Measurements from ENCODE around the gene FAM53B. TPM values are rescaled to one million over a fixed set of nuclear protein-coding genes. Genes with fewer than 3 reads are reported as not detected.
"Not testable (repeated sequence)": the region's sequence is repeated elsewhere in the genome, so short reads cannot be mapped to it uniquely, and the experiment has no call there.

FAM53B gene
- total and polyA plus RNA-seq, 12 donors = 11.6 to 42.9 (median 29.1) TPM

DNA sequence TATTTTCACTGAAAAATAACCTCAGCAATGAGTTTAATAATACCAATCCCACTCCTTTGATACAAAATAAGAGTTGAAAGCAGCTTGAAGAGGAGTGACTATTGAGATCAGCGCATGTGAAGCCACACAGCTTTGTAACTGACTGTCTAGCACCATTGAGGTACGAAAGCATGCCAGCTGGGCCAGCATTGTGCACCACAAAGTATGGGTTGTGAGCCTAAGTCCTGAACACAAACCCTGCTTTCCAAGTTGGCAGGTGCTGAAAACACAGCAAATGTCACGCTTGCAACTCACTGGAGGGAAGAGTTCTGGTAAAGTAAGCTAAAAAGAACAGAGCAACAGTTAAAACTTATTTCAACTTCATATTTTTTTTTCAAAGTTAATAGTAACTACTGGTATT lies 4.0 kb upstream of the FAM53B start:
- H3K27me3 ChIP-seq = no peaks in the 10 kb centered on the region
- peaks cover 0 to 38% (median 0%) of the 10 kb centered on the region in 9 donors for H3K36me3 ChIP-seq
- no peaks in the 10 kb centered on the region for H3K9me3 ChIP-seq
- TF ChIP-seq, protein P1, sequence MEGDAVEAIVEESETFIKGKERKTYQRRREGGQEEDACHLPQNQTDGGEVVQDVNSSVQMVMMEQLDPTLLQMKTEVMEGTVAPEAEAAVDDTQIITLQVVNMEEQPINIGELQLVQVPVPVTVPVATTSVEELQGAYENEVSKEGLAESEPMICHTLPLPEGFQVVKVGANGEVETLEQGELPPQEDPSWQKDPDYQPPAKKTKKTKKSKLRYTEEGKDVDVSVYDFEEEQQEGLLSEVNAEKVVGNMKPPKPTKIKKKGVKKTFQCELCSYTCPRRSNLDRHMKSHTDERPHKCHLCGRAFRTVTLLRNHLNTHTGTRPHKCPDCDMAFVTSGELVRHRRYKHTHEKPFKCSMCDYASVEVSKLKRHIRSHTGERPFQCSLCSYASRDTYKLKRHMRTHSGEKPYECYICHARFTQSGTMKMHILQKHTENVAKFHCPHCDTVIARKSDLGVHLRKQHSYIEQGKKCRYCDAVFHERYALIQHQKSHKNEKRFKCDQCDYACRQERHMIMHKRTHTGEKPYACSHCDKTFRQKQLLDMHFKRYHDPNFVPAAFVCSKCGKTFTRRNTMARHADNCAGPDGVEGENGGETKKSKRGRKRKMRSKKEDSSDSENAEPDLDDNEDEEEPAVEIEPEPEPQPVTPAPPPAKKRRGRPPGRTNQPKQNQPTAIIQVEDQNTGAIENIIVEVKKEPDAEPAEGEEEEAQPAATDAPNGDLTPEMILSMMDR (IDR thresholded peaks at IDR 0.05) = no peak
- no peak overlapping the region for H3K27ac ChIP-seq
- WGBS, 2 donors = 90 to 95% methylated on average over 3 of the region's 3 CpGs
- intact Hi-C loops (cut with DNase I) = loop anchor here in 6 of 10 donors (2.0 to 10.0 kb wide), 4 partner anchors 206 to 333 kb away; partner anchors contain the start of gene OAT (in 2 of the 6)
- no peak overlapping the region for H3K4me3 ChIP-seq
- ATAC-seq (no peak), DNase-seq (no peak)
- H3K4me1 ChIP-seq = peaks cover 0 to 14% (median 13%) of the 10 kb centered on the region in 9 donors

DNA sequence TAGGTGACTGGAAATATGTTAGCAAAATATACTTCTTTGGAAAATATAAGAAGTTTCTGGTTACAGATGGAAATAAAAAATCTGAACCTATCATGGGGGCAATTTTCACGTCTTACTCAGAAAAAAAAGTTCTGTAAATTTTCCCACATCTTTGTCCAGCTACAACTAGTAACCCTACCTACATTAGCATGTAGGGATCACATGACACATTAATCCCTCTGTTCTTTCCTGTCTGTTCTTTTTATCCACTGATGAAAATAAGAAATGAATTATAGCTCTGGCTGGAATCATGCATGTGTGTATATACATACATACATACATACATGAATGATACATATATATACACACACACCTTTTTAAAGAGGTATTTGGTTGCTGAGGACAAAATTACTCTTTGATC lies 3.6 kb upstream of the FAM53B start:
- intact Hi-C loops (cut with DNase I) = loop anchor here in 7 of 10 donors (2.0 to 10.0 kb wide), 5 partner anchors 205 to 333 kb away; partner anchors contain the start of gene OAT (in 2 of the 7)
- TF ChIP-seq, protein P1 (IDR thresholded peaks at IDR 0.05) = no peak
- 92 to 100% methylated on average over 1 of the region's 1 CpG for WGBS, 2 donors

DNA sequence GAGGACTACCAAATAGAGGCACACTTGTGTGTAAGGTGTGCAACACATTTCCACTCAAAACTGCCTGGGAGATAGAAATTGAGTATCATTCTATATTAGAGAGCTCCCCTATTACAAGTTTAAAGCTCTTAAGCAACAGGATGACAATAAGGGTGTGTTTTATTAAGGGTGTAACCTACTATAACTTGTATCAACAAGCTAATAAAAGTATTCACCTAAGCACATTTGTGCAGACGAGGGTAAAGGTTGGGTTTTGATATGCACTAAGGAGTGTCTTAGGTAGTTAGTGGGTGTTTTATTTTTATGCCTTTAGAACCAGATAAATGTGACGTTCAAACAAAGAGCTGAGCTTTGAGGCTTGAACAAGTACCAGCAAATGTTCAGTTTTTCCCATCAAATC lies 2.8 kb upstream of the FAM53B start:
- ATAC-seq = no peak
- WGBS, 2 donors = 83 to 87% methylated on average over 2 of the region's 2 CpGs
- no peak for DNase-seq
- TF ChIP-seq, protein P1 (IDR thresholded peaks at IDR 0.05) = no peak
- intact Hi-C loops (cut with DNase I) = loop anchor here in 6 of 10 donors (2.0 to 10.0 kb wide), 4 partner anchors 205 to 332 kb away; partner anchors contain the start of gene OAT (in 2 of the 6)
- Histone ChIP-seq H3K9me3 (no peaks in the 10 kb centered on the region), H3K27me3 (no peaks in the 10 kb centered on the region), H3K4me3 (no peak overlapping the region), H3K4me1 (peaks cover 4 to 23% (median 22%) of the 10 kb centered on the region in 9 donors), H3K36me3 (peaks cover 0 to 36% (median 0%) of the 10 kb centered on the region in 9 donors), H3K27ac (no peak overlapping the region)

More for the DNA sequence above, 3.6 kb upstream of the FAM53B start:
- no peak for DNase-seq
- Histone ChIP-seq H3K4me3 (no peak overlapping the region), H3K36me3 (peaks cover 0 to 36% (median 0%) of the 10 kb centered on the region in 9 donors), H3K27me3 (no peaks in the 10 kb centered on the region), H3K4me1 (peaks cover 0 to 16% (median 15%) of the 10 kb centered on the region in 9 donors), H3K27ac (no peak overlapping the region), H3K9me3 (no peaks in the 10 kb centered on the region)
- ATAC-seq = no peak

DNA sequence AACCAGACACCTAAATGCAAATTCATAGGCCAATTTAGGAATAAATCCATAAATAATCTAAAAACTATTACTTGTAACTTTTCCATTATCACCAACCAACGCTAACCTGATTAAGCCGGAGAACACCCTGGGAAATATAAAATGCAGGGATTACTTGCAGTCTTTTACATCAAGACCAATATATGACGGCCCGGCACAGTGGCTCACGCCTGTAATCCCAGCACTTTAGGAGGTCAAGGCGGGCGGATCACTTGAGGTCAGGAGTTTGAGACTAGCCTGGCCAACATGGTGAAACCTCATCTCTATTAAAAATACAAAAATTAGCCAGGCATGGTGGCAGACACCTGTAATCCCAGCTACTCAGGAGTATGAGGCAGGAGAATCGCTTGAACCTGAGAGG lies 2.3 kb upstream of the FAM53B start:
- H3K27me3 ChIP-seq, DNase-seq, ATAC-seq, H3K9me3 ChIP-seq, H3K27ac ChIP-seq, H3K4me3 ChIP-seq: not testable (repeated sequence)
- peaks cover 0 to 32% (median 0%) of the 10 kb centered on the region in 9 donors for H3K36me3 ChIP-seq
- peaks cover 10 to 29% (median 28%) of the 10 kb centered on the region in 9 donors for H3K4me1 ChIP-seq
- intact Hi-C loops (cut with DNase I) = loop anchor here in 6 of 10 donors (2.0 to 10.0 kb wide), 4 partner anchors 204 to 332 kb away; partner anchors contain the start of gene OAT (in 2 of the 6)
- 97% methylated on average over 8 of the region's 8 CpGs for WGBS, 2 donors

DNA sequence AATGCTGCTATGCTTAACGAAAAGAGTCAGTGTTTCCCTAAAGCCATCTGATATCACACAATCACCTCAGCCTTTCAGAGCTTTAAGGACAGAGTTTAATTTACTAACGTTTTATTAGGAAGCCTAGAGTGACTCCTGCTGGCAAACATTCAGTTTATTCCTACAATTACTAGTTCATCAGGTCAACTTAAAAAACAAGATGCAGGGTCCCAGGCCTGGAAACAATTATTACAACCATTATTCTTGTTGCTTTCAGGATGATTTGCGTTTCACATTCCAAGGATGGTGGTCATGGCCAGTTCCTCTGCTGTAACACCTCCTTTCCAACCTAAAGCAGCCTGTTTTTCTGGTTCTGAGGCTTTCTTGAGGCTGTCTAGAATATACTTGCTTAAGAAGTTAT lies 1.5 kb upstream of the FAM53B start:
- ATAC-seq = peak in 1 of 8 donors; percentile 20
- Histone ChIP-seq H3K4me1 (peaks cover 14 to 36% (median 36%) of the 10 kb centered on the region in 9 donors), H3K27ac (peak overlapping the region in 2 of 10 donors; percentile 86 to 87), H3K27me3 (no peaks in the 10 kb centered on the region), H3K4me3 (no peak overlapping the region), H3K36me3 (peaks cover 0 to 27% (median 0%) of the 10 kb centered on the region in 9 donors), H3K9me3 (no peaks in the 10 kb centered on the region)
- intact Hi-C loops (cut with DNase I) = loop anchor here in 9 of 10 donors (1.0 to 10.0 kb wide), 8 partner anchors 203 to 331 kb away; partner anchors contain the start of gene OAT (in 2 of the 9)
- 23 to 24% methylated on average over 3 of the region's 3 CpGs for WGBS, 2 donors
- TF ChIP-seq, protein P1 (IDR thresholded peaks at IDR 0.05) = peak in 7 of 9 donors; percentile 24 to 67 (median 59)
- DNase-seq = no peak
